Activated T-helper 2 cell treated with anti-CD3 and anti-CD28 coated beads, Interferon-gamma antibody, Interleukin-2, Interleukin-4, amounts not matched to agents 10 μg/mL and 5 μg/mL and 100 μg/mL, durations not matched to agents 14 hours and 24 hours and 36 hours (primary cell): Measurements from ENCODE around the gene SYNDIG1. TPM values are rescaled to one million over a fixed set of nuclear protein-coding genes. Genes with fewer than 3 reads are reported as not detected.

Experiments used
- DNase-seq: peaks from one replicate; pipeline ENCODE4 v3.0.0; 2021; ENCODE audit warnings: low spot score
- H3K27ac Mint-ChIP-seq: one replicate; pipeline ENCODE4 v1.8.0; 2021; ENCODE audit warnings: mixed read lengths
- H3K27me3 Mint-ChIP-seq: one replicate; pipeline ENCODE4 v1.8.0; 2021; ENCODE audit warnings: low read depth, mixed read lengths
- H3K36me3 Mint-ChIP-seq: one replicate; pipeline ENCODE4 v1.8.0; 2021; ENCODE audit warnings: low read depth, mixed read lengths
- H3K4me1 Mint-ChIP-seq: one replicate; pipeline ENCODE4 v1.8.0; 2021; ENCODE audit warnings: low read depth, mixed read lengths
- H3K4me3 Mint-ChIP-seq: one replicate; pipeline ENCODE4 v1.8.0; 2021; ENCODE audit warnings: low read depth, mild to moderate bottlenecking, moderate library complexity, mixed read lengths
- H3K9me3 Mint-ChIP-seq: one replicate; pipeline ENCODE4 v1.8.0; 2021; ENCODE audit warnings: mixed read lengths
- intact Hi-C: fragments of 100-400 bp; cut with micrococcal nuclease; formaldehyde crosslinking; loops from one replicate; pipeline ENCODE4 v1.15.1; 2023
- total RNA-seq: library from RNA; stranded (reverse); gene quantifications from 2 replicates; pipeline ENCODE4 v1.2.3, GENCODE V29; 2022

Gene SYNDIG1
- total RNA-seq, 1 donor from 2014 or later, result not detected

DNA sequence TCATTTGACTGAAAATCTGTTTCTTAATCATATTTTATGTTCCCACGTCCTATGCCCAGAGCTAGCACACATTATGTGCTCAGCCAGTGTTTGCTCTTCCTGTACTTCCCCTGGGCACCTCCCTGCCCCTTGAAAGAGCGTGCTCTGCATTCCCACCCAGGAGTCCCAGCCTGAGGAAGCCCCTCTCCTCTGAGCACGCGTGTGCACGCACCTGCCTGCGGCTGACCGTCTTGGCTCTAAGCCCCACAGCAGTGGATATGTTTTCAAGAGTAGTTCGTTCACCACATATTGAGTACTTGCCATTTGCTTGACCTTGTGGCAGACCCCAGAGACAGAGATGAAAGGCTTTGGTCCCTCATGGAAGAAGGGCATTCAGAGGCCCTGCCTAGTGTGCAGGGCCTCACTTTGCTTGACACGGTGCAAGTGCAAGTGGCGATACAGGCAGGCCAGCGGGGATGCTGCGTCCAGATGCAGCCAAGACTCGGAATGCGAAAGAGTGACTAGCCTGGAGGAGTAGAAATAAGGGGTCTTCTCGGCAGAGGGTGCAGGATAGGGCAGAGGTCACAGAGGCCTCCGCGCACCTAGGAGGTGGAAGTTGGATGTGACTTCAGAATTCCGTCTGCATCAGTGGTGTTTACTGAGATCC, 14.1 kb downstream of the SYNDIG1 start:
- intact Hi-C loops, result no loop called here
- no peak for DNase-seq
- H3K27me3 Mint-ChIP-seq, result no peaks in the 10 kb centered on the region

DNA sequence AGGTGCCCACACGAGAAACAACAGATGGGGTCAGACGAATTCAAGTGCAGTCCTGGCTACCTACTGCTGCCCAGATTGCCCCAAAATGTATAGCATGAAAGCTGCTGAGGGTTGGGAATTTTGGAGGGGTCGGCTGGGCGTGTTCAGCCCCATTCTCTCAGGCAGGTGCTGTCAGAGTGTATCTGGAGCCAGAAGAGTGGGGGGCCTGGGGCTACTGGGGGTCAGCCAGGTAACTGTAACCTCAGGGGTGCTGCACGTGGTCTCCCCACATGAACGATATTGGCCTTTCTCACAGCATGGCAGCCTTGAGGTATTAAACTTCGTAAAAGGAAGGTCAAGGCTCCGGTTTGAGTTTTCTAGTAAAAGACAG, 14.6 kb downstream of the SYNDIG1 start:
- no peaks in the 10 kb centered on the region for H3K36me3 Mint-ChIP-seq
- H3K9me3 Mint-ChIP-seq, result no peaks in the 10 kb centered on the region
- no peak for DNase-seq
- no peaks in the 10 kb centered on the region for H3K27me3 Mint-ChIP-seq
- no peak overlapping the region for H3K27ac Mint-ChIP-seq
- no peak overlapping the region for H3K4me3 Mint-ChIP-seq
- intact Hi-C loops, result no loop called here
- no peaks in the 10 kb centered on the region for H3K4me1 Mint-ChIP-seq

More for the DNA sequence above, 14.1 kb downstream of the SYNDIG1 start:
- H3K36me3 Mint-ChIP-seq, result no peaks in the 10 kb centered on the region
- H3K27ac Mint-ChIP-seq, result no peak overlapping the region
- no peaks in the 10 kb centered on the region for H3K4me1 Mint-ChIP-seq
- no peak overlapping the region for H3K4me3 Mint-ChIP-seq
- no peaks in the 10 kb centered on the region for H3K9me3 Mint-ChIP-seq

DNA sequence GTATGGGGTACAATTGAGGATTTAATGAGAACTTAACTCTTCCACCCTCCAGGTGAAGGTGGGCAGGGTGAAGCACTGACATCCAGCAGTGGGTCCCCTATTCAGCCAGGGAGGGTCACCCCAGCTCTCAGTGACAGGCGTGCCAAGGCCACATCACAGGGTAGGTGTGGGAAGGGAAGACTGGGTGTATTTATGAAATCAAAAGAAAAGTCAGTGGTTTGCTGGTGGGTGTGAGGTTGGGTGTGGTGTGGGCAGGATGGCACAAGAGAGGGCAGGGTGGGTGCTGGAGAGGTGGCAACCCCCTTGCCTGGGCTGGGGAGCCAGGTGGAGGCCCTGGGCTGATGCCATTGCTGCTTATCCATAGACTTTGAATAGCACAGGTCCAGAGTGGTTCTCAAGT, 16.6 kb downstream of the SYNDIG1 start:
- no peak for DNase-seq
- H3K27me3 Mint-ChIP-seq, result no peaks in the 10 kb centered on the region
- no peaks in the 10 kb centered on the region for H3K4me1 Mint-ChIP-seq
- intact Hi-C loops, result no loop called here
- no peak overlapping the region for H3K4me3 Mint-ChIP-seq
- no peaks in the 10 kb centered on the region for H3K9me3 Mint-ChIP-seq
- no peaks in the 10 kb centered on the region for H3K36me3 Mint-ChIP-seq
- H3K27ac Mint-ChIP-seq, result no peak overlapping the region

DNA sequence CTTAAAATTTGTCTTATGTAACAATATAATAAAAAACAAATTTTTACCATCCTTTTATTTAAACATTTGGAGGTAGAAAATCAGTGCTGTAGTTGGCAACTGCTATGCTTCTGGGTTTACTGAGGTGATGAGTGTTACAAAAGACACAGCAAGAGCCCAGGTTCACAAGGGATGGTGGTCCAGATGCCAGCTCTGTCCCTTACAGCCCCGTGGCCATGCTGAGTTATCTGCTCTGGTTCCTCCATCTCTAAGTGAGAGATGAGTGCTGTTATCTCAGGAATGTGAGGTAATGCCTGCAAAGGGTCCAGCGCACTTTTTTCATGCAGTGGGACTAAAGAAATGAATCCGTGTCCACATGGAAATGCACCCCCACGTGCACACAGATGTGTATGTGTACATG, 17.8 kb downstream of the SYNDIG1 start:
- intact Hi-C loops, result no loop called here
- DNase-seq, result no peak
- no peaks in the 10 kb centered on the region for H3K27me3 Mint-ChIP-seq
- no peak overlapping the region for H3K4me3 Mint-ChIP-seq
- H3K36me3 Mint-ChIP-seq, result no peaks in the 10 kb centered on the region
- H3K9me3 Mint-ChIP-seq, result no peaks in the 10 kb centered on the region
- no peaks in the 10 kb centered on the region for H3K4me1 Mint-ChIP-seq
- H3K27ac Mint-ChIP-seq, result no peak overlapping the region

- no peak overlapping the region for H3K4me3 Mint-ChIP-seq
- no peaks in the 10 kb centered on the region for H3K4me1 Mint-ChIP-seq
- no peaks in the 10 kb centered on the region for H3K36me3 Mint-ChIP-seq
- H3K27me3 Mint-ChIP-seq, result no peaks in the 10 kb centered on the region
- DNase-seq, result no peak
- no peak overlapping the region for H3K27ac Mint-ChIP-seq
- no peaks in the 10 kb centered on the region for H3K9me3 Mint-ChIP-seq
- intact Hi-C loops, result no loop called here
Observed at GRCh38 chr20:24487648-24488047, 18.2 kb downstream of the SYNDIG1 start.

DNA sequence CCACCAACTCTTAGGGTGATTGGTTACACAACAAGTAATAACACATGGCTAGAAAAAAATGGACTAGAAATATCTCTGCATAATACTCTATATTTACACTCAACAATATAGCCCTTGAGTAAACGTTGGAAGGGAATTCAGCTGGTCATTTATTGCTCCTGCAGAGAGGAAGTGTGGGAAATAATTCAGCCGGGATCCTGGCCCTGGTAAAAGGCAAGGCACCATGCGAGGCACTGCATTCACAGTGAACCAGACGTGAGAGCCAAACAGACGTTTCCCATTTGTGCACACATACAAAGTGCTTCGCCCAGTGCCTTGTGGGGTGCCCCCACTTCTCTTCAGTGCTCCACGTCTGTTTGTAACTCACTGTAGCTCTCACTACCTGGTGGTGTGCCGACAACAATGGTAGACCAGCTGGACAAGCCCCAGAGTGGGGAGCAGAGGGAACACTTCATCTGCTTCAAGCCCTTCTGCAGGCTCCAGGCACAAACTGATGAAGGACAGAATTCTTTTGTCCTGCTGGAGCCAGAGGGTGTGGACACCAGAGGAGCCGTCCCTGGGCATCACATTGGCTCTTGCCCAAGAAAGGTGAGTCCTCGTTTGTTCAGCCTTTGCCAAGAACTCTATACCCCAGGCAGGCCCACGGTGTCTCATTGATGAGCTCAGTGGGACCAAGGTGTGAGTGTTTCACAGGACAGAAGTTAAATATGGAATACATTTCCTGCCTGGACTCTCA, 18.8 kb downstream of the SYNDIG1 start:
- intact Hi-C loops, result no loop called here
- H3K27me3 Mint-ChIP-seq, result no peaks in the 10 kb centered on the region
- DNase-seq, result no peak

DNA sequence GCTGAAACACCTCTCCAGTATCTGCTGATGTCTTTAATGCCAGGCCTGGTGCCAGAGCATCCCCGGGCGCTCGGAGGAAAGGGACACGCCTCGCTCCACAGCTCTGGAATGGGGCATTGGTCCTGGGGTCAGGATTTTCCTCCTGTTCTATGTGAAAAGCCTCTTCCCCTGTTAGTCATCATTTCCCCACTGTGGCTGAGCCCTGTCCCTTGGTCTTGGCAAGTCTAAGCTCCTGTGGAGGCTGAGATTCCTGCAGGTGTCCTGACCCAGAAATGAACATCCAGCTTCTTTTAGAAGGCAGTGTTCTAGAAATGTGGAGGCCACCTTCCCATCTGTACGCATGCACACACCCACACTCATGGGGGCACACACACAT, 19.4 kb downstream of the SYNDIG1 start:
- intact Hi-C loops, result no loop called here
- no peak overlapping the region for H3K4me3 Mint-ChIP-seq

More for the DNA sequence above, 18.8 kb downstream of the SYNDIG1 start:
- H3K27ac Mint-ChIP-seq, result no peak overlapping the region
- H3K36me3 Mint-ChIP-seq, result no peaks in the 10 kb centered on the region
- H3K4me1 Mint-ChIP-seq, result no peaks in the 10 kb centered on the region
- H3K9me3 Mint-ChIP-seq, result no peaks in the 10 kb centered on the region
- H3K4me3 Mint-ChIP-seq, result no peak overlapping the region

DNA sequence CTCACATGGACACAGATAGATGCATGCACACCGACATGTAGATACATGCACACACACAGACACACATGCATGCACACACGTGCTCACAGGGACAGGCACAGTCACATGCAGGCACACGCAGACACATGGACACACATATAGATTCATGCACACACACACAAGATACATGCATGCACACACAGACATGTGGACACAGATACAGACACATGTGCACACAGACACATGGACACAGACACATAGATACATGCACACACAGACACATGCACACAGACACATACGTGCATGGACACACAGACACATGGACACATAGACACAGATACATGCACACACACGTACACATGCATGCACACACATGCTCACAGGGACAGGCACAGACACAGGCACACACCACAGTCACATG, 19.8 kb downstream of the SYNDIG1 start:
- intact Hi-C loops, result no loop called here
- no peak overlapping the region for H3K4me3 Mint-ChIP-seq
- no peaks in the 10 kb centered on the region for H3K36me3 Mint-ChIP-seq
- H3K4me1 Mint-ChIP-seq, result no peaks in the 10 kb centered on the region
- no peak for DNase-seq
- H3K27ac Mint-ChIP-seq, result no peak overlapping the region
- H3K27me3 Mint-ChIP-seq, result no peaks in the 10 kb centered on the region
- no peaks in the 10 kb centered on the region for H3K9me3 Mint-ChIP-seq

More for the DNA sequence above, 19.4 kb downstream of the SYNDIG1 start:
- no peaks in the 10 kb centered on the region for H3K27me3 Mint-ChIP-seq
- H3K9me3 Mint-ChIP-seq, result no peaks in the 10 kb centered on the region
- H3K4me1 Mint-ChIP-seq, result no peaks in the 10 kb centered on the region
- H3K27ac Mint-ChIP-seq, result no peak overlapping the region
- no peak for DNase-seq
- no peaks in the 10 kb centered on the region for H3K36me3 Mint-ChIP-seq

- Mint-ChIP-seq H3K27me3 (no peaks in the 10 kb centered on the region), H3K4me1 (no peaks in the 10 kb centered on the region), H3K36me3 (no peaks in the 10 kb centered on the region), H3K9me3 (no peaks in the 10 kb centered on the region), H3K4me3 (no peak overlapping the region), H3K27ac (no peak overlapping the region)
- DNase-seq, result no peak
- intact Hi-C loops, result no loop called here
Observed at GRCh38 chr20:24489631-24490260, 20.3 kb downstream of the SYNDIG1 start.

DNA sequence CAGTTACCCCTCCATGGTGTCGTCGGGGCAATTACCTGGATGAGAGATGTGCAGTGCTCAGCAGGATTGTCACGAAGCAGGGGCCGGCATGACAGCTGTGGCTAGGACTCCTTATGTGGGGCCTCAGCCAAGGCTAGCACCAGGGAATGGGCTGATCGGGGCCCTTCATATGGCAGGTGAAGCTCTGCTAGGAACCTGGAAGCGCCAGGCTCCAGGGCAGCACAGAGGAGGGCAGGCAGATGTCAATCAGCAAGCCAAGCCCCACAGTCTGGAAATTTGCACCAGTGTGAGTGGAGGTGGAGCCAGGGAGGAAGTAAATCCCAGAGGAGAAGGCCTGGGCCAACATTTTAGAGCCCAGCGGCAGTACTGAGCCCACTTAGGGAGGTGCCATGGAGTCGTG, 21.2 kb downstream of the SYNDIG1 start:
- H3K27ac Mint-ChIP-seq, result no peak overlapping the region
- H3K4me3 Mint-ChIP-seq, result no peak overlapping the region
- no peak for DNase-seq
- no peaks in the 10 kb centered on the region for H3K36me3 Mint-ChIP-seq
- H3K9me3 Mint-ChIP-seq, result no peaks in the 10 kb centered on the region
- intact Hi-C loops, result no loop called here
- H3K27me3 Mint-ChIP-seq, result no peaks in the 10 kb centered on the region
- H3K4me1 Mint-ChIP-seq, result no peaks in the 10 kb centered on the region

- Mint-ChIP-seq H3K27me3 (no peaks in the 10 kb centered on the region), H3K4me1 (no peaks in the 10 kb centered on the region), H3K9me3 (no peaks in the 10 kb centered on the region), H3K36me3 (no peaks in the 10 kb centered on the region), H3K4me3 (no peak overlapping the region), H3K27ac (no peak overlapping the region)
- no peak for DNase-seq
- intact Hi-C loops, result no loop called here
Observed at GRCh38 chr20:24491041-24491756, 21.8 kb downstream of the SYNDIG1 start.

GRCh38 chr20:24492031-24492607, 22.7 kb downstream of the SYNDIG1 start:
- intact Hi-C loops, result no loop called here
- no peaks in the 10 kb centered on the region for H3K4me1 Mint-ChIP-seq

More at GRCh38 chr20:24492031-24492607, 22.7 kb downstream of the SYNDIG1 start:
- H3K4me3 Mint-ChIP-seq, result no peak overlapping the region
- H3K9me3 Mint-ChIP-seq, result no peaks in the 10 kb centered on the region
- H3K27me3 Mint-ChIP-seq, result no peaks in the 10 kb centered on the region
- no peak for DNase-seq
- no peaks in the 10 kb centered on the region for H3K36me3 Mint-ChIP-seq
- H3K27ac Mint-ChIP-seq, result no peak overlapping the region
